ENCODE results near the gene RABL3.

Gene RABL3

DNA sequence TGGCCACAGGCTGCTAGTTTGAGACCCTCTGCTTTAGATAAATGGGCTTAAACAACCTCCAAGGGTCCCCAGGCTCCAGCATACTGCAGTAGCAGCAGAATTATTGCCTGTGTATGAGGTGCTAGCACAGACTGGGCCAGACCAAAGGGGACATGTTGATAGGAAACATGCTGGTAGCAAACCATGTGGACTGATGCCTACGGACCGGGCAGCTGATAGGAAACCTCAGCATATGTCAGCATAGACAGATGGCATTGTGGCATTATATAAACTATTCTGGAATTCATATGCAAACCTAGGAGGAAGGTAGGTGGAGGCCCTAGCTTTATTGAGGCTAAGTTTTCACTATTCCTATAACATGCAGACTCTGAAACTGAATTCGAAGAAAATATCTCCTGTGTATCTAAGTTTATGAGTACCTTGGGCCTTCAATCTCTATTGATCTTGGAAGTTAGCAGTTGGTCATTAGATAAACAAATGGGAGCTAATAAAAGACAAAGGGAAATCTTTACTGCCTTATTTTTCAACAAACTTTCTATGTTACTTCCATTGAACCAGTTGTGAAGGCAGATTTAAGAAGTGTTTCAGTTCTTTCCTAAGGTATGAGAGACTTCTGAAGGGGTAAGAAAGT, 58.5 kb downstream of the RABL3 start:
- Histone ChIP-seq H3K27ac (ENCODE audit: low read length) (no peak overlapping the region), H3K27me3 (ENCODE audit: insufficient read depth, low read length, poor library complexity) (no peaks in the 10 kb centered on the region), H3K36me3 (ENCODE audit: insufficient read depth, low read length) (no peaks in the 10 kb centered on the region), H3K79me2 (ENCODE audit: insufficient read depth, low read length) (no peaks in the 10 kb centered on the region), H3K9ac (ENCODE audit: low read depth, low read length) (no peak overlapping the region), H4K20me1 (ENCODE audit: insufficient read depth, low read length) (no peaks in the 10 kb centered on the region), H2AFZ (ENCODE audit: low read depth, low read length) (no peak overlapping the region), H3K4me1 (ENCODE audit: insufficient read depth, low read length) (no peaks in the 10 kb centered on the region), H3K4me2 (ENCODE audit: insufficient read depth, low read length) (no peak overlapping the region), H3K9me3 (ENCODE audit: insufficient read depth, low read length, severe bottlenecking) (no peaks in the 10 kb centered on the region), H3K4me3 (ENCODE audit: low read depth in 1 of 2, low read length in 2 of 2) (no peak overlapping the region)
- no peak for TF ChIP-seq EZH2 (IDR thresholded peaks at IDR 0.05; ENCODE audit: borderline replicate concordance, low read depth, low read length, severe bottlenecking)
- TF ChIP-seq, protein P1, sequence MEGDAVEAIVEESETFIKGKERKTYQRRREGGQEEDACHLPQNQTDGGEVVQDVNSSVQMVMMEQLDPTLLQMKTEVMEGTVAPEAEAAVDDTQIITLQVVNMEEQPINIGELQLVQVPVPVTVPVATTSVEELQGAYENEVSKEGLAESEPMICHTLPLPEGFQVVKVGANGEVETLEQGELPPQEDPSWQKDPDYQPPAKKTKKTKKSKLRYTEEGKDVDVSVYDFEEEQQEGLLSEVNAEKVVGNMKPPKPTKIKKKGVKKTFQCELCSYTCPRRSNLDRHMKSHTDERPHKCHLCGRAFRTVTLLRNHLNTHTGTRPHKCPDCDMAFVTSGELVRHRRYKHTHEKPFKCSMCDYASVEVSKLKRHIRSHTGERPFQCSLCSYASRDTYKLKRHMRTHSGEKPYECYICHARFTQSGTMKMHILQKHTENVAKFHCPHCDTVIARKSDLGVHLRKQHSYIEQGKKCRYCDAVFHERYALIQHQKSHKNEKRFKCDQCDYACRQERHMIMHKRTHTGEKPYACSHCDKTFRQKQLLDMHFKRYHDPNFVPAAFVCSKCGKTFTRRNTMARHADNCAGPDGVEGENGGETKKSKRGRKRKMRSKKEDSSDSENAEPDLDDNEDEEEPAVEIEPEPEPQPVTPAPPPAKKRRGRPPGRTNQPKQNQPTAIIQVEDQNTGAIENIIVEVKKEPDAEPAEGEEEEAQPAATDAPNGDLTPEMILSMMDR (IDR thresholded peaks at IDR 0.05; ENCODE audit: borderline replicate concordance, extremely low read depth, low read length, poor library complexity, severe bottlenecking), result no peak
- no peak for ATAC-seq (ENCODE audit: insufficient read depth, low read depth)
- no peak for DNase-seq

DNA sequence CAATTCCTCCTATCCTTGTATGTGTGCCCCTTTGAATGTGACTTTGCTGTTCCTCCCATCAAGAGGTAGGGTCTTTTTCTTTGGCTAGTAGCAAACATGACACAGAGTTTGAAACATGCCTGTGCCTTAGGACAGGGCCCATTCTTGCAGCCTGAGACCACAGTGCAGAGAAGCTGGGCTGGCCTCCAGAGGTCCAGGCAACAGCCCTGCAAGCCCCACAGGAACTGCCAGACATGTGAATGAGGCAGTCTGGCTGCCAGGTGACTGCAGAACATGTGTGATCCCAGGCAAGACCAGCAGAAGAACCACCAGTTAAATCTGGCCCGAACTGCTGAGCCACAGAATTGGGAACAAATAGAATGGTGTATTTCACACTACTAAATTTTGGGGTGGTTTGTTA, 59.1 kb downstream of the RABL3 start:
- H3K4me1 ChIP-seq (ENCODE audit: insufficient read depth, low read length), result no peaks in the 10 kb centered on the region
- no peak for ATAC-seq (ENCODE audit: insufficient read depth, low read depth)
- TF ChIP-seq EZH2 (IDR thresholded peaks at IDR 0.05; ENCODE audit: borderline replicate concordance, low read depth, low read length, severe bottlenecking), result no peak
- TF ChIP-seq, protein P1 (IDR thresholded peaks at IDR 0.05; ENCODE audit: borderline replicate concordance, extremely low read depth, low read length, poor library complexity, severe bottlenecking), result no peak
- H3K27ac ChIP-seq (ENCODE audit: low read length), result no peak overlapping the region
- DNase-seq, result no peak
- no peaks in the 10 kb centered on the region for H3K79me2 ChIP-seq (ENCODE audit: insufficient read depth, low read length)
- no peaks in the 10 kb centered on the region for H4K20me1 ChIP-seq (ENCODE audit: insufficient read depth, low read length)
- no peak overlapping the region for H3K4me3 ChIP-seq (ENCODE audit: low read depth in 1 of 2, low read length in 2 of 2)
- no peak overlapping the region for H2AFZ ChIP-seq (ENCODE audit: low read depth, low read length)
- H3K36me3 ChIP-seq (ENCODE audit: insufficient read depth, low read length), result no peaks in the 10 kb centered on the region
- no peaks in the 10 kb centered on the region for H3K9me3 ChIP-seq (ENCODE audit: insufficient read depth, low read length, severe bottlenecking)
- H3K9ac ChIP-seq (ENCODE audit: low read depth, low read length), result no peak overlapping the region
- H3K4me2 ChIP-seq (ENCODE audit: insufficient read depth, low read length), result no peak overlapping the region
- H3K27me3 ChIP-seq (ENCODE audit: insufficient read depth, low read length, poor library complexity), result no peaks in the 10 kb centered on the region

DNA sequence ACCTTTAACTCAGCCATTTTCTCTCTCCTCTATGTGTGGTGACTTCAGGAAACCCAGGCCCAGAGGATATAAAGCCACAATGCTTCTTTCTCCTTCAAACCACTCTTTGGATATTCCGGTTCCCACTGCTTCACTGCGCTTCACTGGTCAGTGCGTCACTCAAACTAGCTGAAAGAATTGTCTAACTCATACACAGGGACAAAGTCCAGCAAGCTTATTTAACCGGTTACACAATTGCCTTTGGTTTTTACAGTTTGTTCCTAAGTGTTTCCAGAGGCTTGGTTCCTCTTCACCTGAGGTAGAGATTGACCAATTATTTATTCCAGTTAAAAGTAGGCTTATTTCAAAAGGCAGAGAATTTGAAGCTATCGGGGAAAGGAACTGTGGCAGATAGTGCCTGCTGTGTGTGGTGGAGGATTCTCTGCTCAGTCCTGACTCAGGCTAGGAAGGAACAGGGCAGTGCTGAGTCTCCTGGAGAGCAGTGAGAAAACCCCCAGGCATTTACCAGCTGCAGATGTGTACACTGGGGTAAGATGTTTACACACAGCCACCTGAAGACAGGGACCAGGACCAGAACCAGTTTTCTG, 60.1 kb downstream of the RABL3 start, which contains the start of gene HGD:
HGD (minus strand) TSS at position 145 of the 587 bp plus-strand sequence; CDS start at position 17, 128 bp downstream.
- no peak within 1 kb of the TSS for H3K4me3 ChIP-seq (ENCODE audit: low read depth in 1 of 2, low read length in 2 of 2)
- H2AFZ ChIP-seq (ENCODE audit: low read depth, low read length), result no peak within 1 kb of the TSS
- no peaks in the 10 kb centered on the region for H3K4me1 ChIP-seq (ENCODE audit: insufficient read depth, low read length)
- H4K20me1 ChIP-seq (ENCODE audit: insufficient read depth, low read length), result no peaks in the 10 kb centered on the region
- H3K4me2 ChIP-seq (ENCODE audit: insufficient read depth, low read length), result no peak within 1 kb of the TSS
- H3K9me3 ChIP-seq (ENCODE audit: insufficient read depth, low read length, severe bottlenecking), result no peaks in the 10 kb centered on the region
- no peak for TF ChIP-seq EZH2 (IDR thresholded peaks at IDR 0.05; ENCODE audit: borderline replicate concordance, low read depth, low read length, severe bottlenecking)
- TF ChIP-seq, protein P1 (IDR thresholded peaks at IDR 0.05; ENCODE audit: borderline replicate concordance, extremely low read depth, low read length, poor library complexity, severe bottlenecking), result no peak
- ATAC-seq (ENCODE audit: insufficient read depth, low read depth), result no peak
- no peak within 1 kb of the TSS for H3K27ac ChIP-seq (ENCODE audit: low read length)
- no peaks in the 10 kb centered on the region for H3K79me2 ChIP-seq (ENCODE audit: insufficient read depth, low read length)
- H3K27me3 ChIP-seq (ENCODE audit: insufficient read depth, low read length, poor library complexity), result no peaks in the 10 kb centered on the region
- no peak within 1 kb of the TSS for H3K9ac ChIP-seq (ENCODE audit: low read depth, low read length)
- no peak for DNase-seq
- no peaks in the 10 kb centered on the region for H3K36me3 ChIP-seq (ENCODE audit: insufficient read depth, low read length)

Data from DND-41 (cell line).